Loucy (cell line): ENCODE measurements around the gene ANKRD55.

ENCODE experiments used
- H2AFZ ChIP-seq: fragments of 200-600 bp; sonication (generic); 2 replicates; pipeline ENCODE4 v1.6.0; 2016; ENCODE audit warnings: antibody characterized with exemption, mild to moderate bottlenecking, low read length, moderate library complexity
- H3F3A ChIP-seq: fragments of 200-600 bp; 2 replicates; pipeline ENCODE4 v1.6.0; 2016; ENCODE audit warnings: antibody characterized with exemption, low read depth, mild to moderate bottlenecking
- H3K27me3 ChIP-seq: fragments of 200-600 bp; sonication (generic); 2 replicates; pipeline ENCODE4 v1.6.1; 2014; ENCODE audit warnings: low read length, mild to moderate bottlenecking; ENCODE audit not compliant: insufficient read depth, poor library complexity, severe bottlenecking
- H3K36me3 ChIP-seq: fragments of 200-600 bp; sonication (generic); 2 replicates; pipeline ENCODE4 v1.6.1; 2016; ENCODE audit warnings: low read length; ENCODE audit not compliant: insufficient read depth
- H3K4me1 ChIP-seq: fragments of 200-600 bp; sonication (generic); 2 replicates; pipeline ENCODE4 v1.5.1; 2014; ENCODE audit warnings: low read length, mild to moderate bottlenecking; ENCODE audit not compliant: insufficient read depth, poor library complexity, severe bottlenecking
- H3K4me2 ChIP-seq: fragments of 200-600 bp; sonication (generic); 2 replicates; pipeline ENCODE4 v1.6.0; 2014; ENCODE audit warnings: antibody characterized with exemption, low read length, low read depth, mild to moderate bottlenecking; ENCODE audit not compliant: poor library complexity, severe bottlenecking
- H3K4me3 ChIP-seq: fragments of 200-600 bp; sonication (generic); 2 replicates; pipeline ENCODE4 v1.5.1; 2014; ENCODE audit warnings: low read length, mild to moderate bottlenecking, mixed read lengths; ENCODE audit not compliant: poor library complexity, severe bottlenecking
- H3K79me2 ChIP-seq: fragments of 200-600 bp; sonication (generic); 2 replicates; pipeline ENCODE4 v1.6.1; 2014; ENCODE audit warnings: low read length; ENCODE audit not compliant: insufficient read depth
- H3K9ac ChIP-seq: fragments of 200-600 bp; sonication (generic); 2 replicates; pipeline ENCODE4 v1.6.0; 2014; ENCODE audit warnings: mild to moderate bottlenecking, low read depth, low read length, moderate library complexity; ENCODE audit not compliant: poor library complexity, severe bottlenecking
- H3K9me2 ChIP-seq: fragments of 200-600 bp; sonication (generic); replicated peaks from 2 replicates; pipeline ENCODE4 v1.6.1; 2016; ENCODE audit warnings: low read depth, low read length, mixed read lengths
- H3K9me3 ChIP-seq: fragments of 200-600 bp; sonication (generic); 2 replicates; pipeline ENCODE4 v1.6.1; 2014; ENCODE audit warnings: mild to moderate bottlenecking, antibody characterized with exemption, low read length, low read depth; ENCODE audit not compliant: insufficient read depth
- H4K20me1 ChIP-seq: fragments of 200-600 bp; sonication (generic); 2 replicates; pipeline ENCODE4 v1.6.0; 2014; ENCODE audit warnings: antibody characterized with exemption, low read length, mild to moderate bottlenecking; ENCODE audit not compliant: insufficient read depth, poor library complexity, severe bottlenecking
- EZH2phosphoT487 ChIP-seq: fragments of 200-600 bp; IDR thresholded peaks from 2 replicates; pipeline ENCODE4 v1.6.1; 2018; ENCODE audit warnings: antibody characterized with exemption, mild to moderate bottlenecking, moderate library complexity, borderline replicate concordance
- TF ChIP-seq, protein P1 (sequence below): fragments of 200-600 bp; sonication (generic); conservative IDR thresholded peaks from 2 replicates; pipeline ENCODE4 v1.5.1; 2014; ENCODE audit warnings: mild to moderate bottlenecking, antibody characterized with exemption, low read length

The ANKRD55 gene

DNA sequence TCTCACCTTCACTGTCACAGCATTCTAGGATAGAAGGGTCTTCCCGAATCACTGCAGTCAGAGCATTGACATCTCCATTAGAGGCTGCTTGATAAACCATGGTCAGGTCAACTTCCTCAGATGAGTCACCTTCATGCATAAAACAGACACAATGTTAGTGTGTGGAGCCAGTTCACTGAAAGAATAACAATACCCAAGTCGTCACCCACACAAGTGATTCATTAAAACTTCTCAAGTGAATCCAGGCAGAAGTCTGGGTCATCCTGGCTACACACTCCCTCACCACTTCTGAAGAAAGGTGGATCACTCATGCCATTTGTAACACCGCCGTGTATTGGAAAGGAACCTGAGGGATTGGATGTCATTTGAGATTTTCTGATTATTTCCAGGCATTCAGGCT lies 49.6 kb downstream of the ANKRD55 start:
- H3F3A ChIP-seq: no peaks in the 10 kb centered on the region
- no peaks in the 10 kb centered on the region for H3K4me1 ChIP-seq
- H3K9me2 ChIP-seq: no peaks in the 10 kb centered on the region
- H4K20me1 ChIP-seq: no peaks in the 10 kb centered on the region
- no peaks in the 10 kb centered on the region for H3K9me3 ChIP-seq
- no peaks in the 10 kb centered on the region for H3K36me3 ChIP-seq
- no peak overlapping the region for H2AFZ ChIP-seq
- H3K9ac ChIP-seq: no peak overlapping the region
- H3K4me3 ChIP-seq: no peak overlapping the region
- TF ChIP-seq, protein P1, sequence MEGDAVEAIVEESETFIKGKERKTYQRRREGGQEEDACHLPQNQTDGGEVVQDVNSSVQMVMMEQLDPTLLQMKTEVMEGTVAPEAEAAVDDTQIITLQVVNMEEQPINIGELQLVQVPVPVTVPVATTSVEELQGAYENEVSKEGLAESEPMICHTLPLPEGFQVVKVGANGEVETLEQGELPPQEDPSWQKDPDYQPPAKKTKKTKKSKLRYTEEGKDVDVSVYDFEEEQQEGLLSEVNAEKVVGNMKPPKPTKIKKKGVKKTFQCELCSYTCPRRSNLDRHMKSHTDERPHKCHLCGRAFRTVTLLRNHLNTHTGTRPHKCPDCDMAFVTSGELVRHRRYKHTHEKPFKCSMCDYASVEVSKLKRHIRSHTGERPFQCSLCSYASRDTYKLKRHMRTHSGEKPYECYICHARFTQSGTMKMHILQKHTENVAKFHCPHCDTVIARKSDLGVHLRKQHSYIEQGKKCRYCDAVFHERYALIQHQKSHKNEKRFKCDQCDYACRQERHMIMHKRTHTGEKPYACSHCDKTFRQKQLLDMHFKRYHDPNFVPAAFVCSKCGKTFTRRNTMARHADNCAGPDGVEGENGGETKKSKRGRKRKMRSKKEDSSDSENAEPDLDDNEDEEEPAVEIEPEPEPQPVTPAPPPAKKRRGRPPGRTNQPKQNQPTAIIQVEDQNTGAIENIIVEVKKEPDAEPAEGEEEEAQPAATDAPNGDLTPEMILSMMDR: no peak
- no peak for TF ChIP-seq EZH2phosphoT487
- no peak overlapping the region for H3K4me2 ChIP-seq
- no peaks in the 10 kb centered on the region for H3K27me3 ChIP-seq
- H3K79me2 ChIP-seq: no peaks in the 10 kb centered on the region

- Histone ChIP-seq H3K4me1 (no peaks in the 10 kb centered on the region), H3F3A (no peaks in the 10 kb centered on the region), H3K79me2 (no peaks in the 10 kb centered on the region), H3K9ac (no peak overlapping the region), H2AFZ (no peak overlapping the region), H3K4me3 (no peak overlapping the region), H3K27me3 (no peaks in the 10 kb centered on the region), H3K4me2 (no peak overlapping the region), H4K20me1 (no peaks in the 10 kb centered on the region), H3K36me3 (no peaks in the 10 kb centered on the region), H3K9me3 (no peaks in the 10 kb centered on the region), H3K9me2 (no peaks in the 10 kb centered on the region)
- no peak for TF ChIP-seq EZH2phosphoT487
- TF ChIP-seq, protein P1: no peak
Measured at GRCh38 chr5:56179442-56179841, 53.7 kb downstream of the ANKRD55 start.

- Histone ChIP-seq H3K4me2 (no peak overlapping the region), H3K27me3 (no peaks in the 10 kb centered on the region), H3K9me2 (no peaks in the 10 kb centered on the region), H4K20me1 (no peaks in the 10 kb centered on the region), H3K79me2 (no peaks in the 10 kb centered on the region), H3K9me3 (no peaks in the 10 kb centered on the region), H3K4me3 (no peak overlapping the region), H3K4me1 (no peaks in the 10 kb centered on the region), H3K36me3 (no peaks in the 10 kb centered on the region), H2AFZ (no peak overlapping the region), H3F3A (no peaks in the 10 kb centered on the region), H3K9ac (no peak overlapping the region)
- no peak for TF ChIP-seq EZH2phosphoT487
- TF ChIP-seq, protein P1: no peak
Measured at GRCh38 chr5:56178823-56179222, 54.3 kb downstream of the ANKRD55 start.
